HG03097 (cell line): ENCODE measurements around the gene MIAT.
"Not testable (repeated sequence)": the region's sequence is repeated elsewhere in the genome, so short reads cannot be mapped to it uniquely, and the experiment has no call there.

Experiments
- ATAC-seq: cut with Tn5 transposase; IDR thresholded peaks from one replicate; pipeline ENCODE4 v1.9.1; 2021; ENCODE audit not compliant: unreplicated experiment, low FRiP score

Gene MIAT

DNA sequence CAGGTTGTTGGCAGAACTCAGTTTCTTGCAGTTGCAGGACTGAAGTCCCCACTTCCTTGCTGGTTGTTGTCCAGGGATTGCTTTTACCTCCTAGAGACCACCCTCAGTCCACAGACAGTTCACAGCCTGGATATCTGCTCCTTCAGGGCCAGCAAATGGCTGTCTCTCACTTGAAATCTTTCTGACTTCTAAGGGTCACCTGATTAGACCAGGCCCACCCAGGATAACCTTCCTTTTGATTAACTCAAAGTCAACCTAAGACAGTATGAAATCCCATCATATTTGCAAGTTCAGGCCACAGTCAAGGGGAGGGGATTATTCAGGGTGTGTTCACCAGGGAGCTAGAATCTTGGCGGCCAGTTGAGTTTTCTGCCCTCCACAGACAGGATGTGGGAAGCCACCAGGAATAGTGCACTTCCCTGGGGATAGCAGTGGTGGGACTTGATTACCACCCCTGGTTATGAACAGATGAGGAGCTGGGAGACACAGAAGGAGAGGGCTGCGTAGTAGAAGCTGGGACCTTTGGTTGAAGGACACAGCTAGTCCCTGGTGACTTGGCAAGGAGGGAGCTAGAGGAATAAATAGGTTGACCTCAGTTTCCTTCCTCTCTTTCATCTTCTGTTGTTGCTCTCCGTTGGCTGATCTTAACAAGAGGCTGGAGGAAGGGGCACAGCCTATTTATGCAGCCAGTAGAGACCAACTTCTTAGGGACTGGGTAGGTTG lies 33.4 kb downstream of the MIAT start:
- no peak for ATAC-seq

DNA sequence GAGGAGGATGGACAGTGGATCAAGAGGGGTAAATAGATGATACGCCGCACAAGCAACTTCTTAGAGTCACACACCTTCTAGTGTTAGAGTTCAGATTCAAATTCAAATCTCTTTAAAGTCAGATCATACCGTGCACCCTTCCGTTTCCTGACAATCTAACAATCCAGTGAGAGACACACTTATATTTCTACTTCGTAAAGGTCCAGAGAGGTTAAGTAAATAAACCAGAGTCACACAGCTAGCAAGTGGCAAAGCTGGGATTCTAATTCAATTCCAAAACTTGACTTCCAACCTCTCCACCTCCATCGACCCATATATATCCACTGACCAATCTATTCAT lies 34.0 kb downstream of the MIAT start:
- ATAC-seq = no peak

DNA sequence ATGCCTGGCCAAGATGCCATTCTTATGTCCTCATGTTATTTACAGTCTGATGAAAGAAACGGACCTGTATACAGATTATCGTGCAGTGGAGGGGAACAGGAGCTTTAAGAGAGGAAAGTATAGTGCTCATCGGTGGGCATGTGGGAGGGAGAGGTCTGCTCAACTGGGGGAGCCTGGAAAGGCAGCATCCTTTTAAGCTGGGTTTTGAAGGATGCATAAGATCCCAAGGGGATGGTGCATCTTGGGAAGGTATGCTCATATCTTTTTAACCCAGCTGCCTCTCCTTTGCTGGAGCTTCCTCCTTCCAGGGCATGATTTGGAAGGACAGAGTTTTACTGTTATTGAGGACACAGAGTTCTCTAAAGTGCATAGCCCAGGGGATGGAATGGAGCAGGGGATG lies 34.8 kb downstream of the MIAT start:
- no peak for ATAC-seq

DNA sequence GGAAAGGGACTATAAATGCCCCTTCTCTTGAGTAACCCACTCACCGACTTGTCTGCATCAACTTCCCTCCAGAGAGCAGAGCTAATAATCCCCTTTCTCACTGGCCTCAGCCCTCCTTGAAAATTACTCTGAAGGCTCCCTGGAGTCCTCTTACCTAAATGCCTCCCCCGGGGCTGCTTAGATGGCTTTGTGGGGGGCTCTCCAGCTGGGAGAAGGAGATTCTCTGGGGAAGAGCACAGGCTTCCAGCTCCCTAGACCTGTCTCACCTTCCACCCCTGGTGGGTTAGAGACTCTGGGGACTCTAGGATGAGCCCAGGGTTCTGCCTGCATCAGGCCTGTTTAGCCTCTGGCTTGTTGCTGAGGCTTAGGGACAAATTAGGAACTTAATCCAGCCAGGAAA lies 39.8 kb downstream of the MIAT start:
- ATAC-seq = no peak

- no peak for ATAC-seq
These were observed 43.1 kb downstream of the MIAT start for GRCh38 chr22:26700462-26700861.

- ATAC-seq = no peak
These were observed 43.5 kb downstream of the MIAT start for GRCh38 chr22:26700886-26701285.

DNA sequence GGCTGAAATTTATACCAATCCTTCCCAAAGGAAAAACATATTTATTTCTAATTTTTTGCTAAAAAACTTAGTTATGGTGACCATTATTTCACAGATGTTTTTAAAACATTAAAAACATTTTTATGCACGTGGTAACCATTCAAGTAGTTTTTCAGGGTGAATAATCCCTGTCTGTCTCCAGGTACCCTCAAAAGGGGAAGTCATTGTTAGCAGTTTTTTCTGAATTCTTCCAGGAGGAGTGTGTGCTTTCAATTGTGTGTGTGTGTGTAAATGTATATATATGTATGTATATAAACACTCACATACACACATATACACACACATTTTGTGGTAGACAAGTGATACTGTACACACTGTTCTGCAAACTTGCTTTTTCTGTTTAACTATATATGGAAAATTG lies 43.9 kb downstream of the MIAT start:
- no peak for ATAC-seq

DNA sequence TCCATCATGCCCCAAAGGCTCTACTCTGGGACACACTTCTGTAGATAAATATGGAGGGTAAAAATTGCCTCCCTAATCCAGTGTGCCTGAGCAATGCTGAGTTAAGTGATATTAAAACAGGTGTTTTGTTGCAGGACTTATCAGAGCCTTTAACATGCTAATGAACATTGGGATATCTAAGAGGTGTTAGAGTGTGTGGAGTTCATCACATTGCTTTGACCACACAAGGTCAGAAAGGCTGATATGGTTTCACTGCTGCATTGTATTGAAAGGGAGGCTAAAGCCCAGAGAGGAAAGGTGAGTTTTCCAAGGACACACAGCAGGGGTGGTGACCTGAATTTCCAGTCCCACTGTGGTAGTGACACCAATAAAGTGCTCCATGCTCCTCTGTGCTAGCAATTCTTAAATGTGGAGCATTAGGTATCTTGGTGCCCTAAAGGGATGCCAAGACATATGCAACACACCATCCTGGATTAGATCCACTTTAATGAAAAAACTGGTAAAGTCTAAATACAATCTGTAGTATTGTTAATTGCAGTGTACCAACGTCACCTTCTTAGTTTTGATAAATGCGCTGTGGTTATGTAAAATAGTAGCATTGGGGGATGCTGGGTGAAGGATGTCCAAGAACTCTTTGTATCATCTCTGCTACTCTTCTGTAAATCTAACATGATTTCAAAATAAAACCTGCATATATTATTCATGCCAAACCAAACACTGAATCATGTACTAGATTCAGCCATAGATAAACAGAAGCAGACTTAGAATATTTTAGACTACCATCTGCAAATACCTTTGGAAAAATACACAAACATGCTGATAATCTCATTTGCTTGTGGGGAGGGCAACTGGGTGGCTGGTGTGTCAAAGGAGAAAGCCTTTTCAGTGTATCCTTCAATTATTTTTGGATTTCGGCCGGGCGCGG lies 45.8 kb downstream of the MIAT start:
- ATAC-seq = no peak

GRCh38 chr22:26705379-26705778 lies 48.0 kb downstream of the MIAT start:
- not testable (repeated sequence) for ATAC-seq

GRCh38 chr22:26707090-26707489 lies 49.7 kb downstream of the MIAT start:
- no peak for ATAC-seq

GRCh38 chr22:26707581-26707980 lies 50.2 kb downstream of the MIAT start:
- no peak for ATAC-seq

DNA sequence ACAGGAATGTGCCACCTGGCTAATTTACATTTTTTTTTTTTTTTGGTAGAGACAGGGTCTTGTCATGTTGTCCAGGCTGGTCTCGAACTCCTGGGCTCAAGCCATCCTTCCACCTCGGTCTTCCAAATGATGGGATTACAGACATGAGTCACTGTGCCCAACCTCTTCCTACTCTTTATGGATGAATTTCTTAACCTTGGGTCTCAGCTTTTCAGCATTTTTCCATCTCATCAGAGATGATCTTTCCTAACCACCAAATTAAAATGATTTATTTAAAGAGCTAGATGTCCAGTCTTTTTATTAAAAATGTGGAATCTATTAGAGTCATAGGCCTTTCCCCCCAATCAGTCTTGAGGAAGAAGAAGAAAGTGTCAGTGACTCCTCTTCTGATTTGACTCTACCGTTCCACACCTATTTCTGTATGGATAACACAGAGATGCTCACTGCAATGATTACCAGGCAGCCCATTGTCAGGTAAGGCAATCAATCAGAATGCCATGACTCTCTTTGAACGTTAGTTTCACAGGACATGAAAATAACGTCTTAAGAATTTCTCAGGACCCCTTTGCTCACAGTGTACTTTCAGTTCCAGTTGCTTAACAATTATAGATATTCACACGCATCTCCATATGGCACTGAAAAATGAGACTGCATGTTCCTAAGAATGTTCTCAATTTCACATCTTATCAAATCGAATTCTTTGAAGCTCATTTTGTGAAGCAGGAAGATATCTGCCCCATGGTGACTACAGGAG lies 51.0 kb downstream of the MIAT start:
- no peak for ATAC-seq

GRCh38 chr22:26709617-26710390 lies 52.4 kb downstream of the MIAT start:
- ATAC-seq = no peak

GRCh38 chr22:26711205-26711963 lies 54.0 kb downstream of the MIAT start:
- peak; percentile 65 for ATAC-seq

DNA sequence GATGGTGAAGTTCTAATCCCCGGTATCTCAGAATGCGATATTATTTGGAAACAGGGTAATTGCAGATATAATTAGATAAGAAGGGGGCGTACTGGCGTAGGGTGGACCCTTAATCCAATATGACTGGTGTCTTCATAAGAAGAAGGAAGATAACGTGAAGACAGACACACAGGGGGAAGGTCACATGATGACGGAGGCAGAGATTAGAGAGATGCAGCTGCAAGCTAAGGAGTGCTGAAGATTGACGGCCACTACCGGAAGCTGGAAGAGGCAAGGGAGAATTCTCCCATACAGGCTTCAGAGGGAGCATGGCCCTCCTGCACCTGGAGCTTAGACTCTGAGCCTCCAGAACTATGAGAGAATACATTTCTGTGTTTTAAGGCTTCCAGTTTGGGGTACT lies 54.8 kb downstream of the MIAT start:
- ATAC-seq = no peak

GRCh38 chr22:26713823-26714449 lies 56.5 kb downstream of the MIAT start:
- ATAC-seq = no peak

DNA sequence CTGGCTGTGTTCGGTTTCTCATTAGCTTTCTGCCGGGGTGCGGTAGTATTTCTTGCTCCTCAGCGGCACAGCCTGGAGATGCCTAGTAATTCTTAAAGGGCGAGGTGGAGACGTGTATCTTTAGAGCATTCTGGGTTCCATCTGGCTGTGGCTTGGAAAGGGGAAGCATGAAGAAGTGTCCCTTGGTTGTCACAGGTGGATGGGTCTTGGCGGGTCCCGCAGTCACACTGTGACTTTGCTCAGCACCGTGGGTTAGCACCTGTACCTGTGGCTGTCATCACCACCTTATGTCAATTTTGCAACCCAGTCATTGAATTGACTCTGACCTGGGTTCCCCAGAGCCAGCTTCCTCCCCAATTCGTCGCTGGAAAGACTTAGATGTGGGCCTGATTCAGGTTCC lies 57.6 kb downstream of the MIAT start:
- ATAC-seq = no peak

DNA sequence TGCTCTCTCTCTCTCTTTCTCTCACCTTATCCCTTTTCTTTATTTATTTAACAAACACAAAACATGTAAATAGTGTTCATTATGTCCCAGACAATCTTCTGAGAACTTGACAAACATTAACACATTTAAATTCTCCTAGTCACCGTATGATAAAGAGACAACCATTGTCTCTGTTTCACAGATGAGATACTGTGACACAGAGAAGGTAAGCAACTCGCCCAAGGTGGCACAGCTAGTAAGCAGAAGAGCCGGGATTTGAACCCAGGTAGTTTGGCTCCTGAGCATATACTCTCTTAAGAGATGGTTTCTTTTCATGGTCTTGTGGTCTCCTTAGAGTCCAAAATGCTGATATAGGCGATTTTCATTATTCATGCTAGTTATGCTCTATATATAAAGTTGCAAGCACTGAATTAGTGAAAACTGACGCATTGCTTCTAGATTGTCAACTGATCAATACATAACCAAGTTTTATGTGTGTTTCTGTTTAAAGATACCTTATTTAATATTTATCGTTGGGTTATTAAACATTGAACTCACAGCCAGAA lies 58.1 kb downstream of the MIAT start:
- no peak for ATAC-seq

GRCh38 chr22:26718488-26718887 lies 61.1 kb downstream of the MIAT start:
- ATAC-seq = no peak
